HL-60 (cell line): ENCODE measurements around the gene E2F4.
A peak's percentile ranks its signal among the peaks of the same experiment; 100 is the strongest.

Experiments
- DNase-seq, 2 experiments: peaks; one replicate each; pipeline ENCODE4 v3.0.0-alpha.2; 2010 to 2020; ENCODE audit warnings: low read depth in 1 of 2, low spot score in 1 of 2
- H3K27ac ChIP-seq: fragments of 250-450 bp; sonication (Bioruptor Pico); replicated peaks from 2 replicates; pipeline ENCODE4 v1.5.1; 2020; ENCODE audit warnings: mild to moderate bottlenecking, moderate library complexity
- H3K27me3 ChIP-seq: fragments of 250-450 bp; sonication (Bioruptor Pico); 2 replicates; pipeline ENCODE4 v1.5.1; 2021; ENCODE audit warnings: mild to moderate bottlenecking, moderate library complexity; ENCODE audit not compliant: insufficient read depth, poor library complexity, severe bottlenecking
- H3K4me3 ChIP-seq: replicated peaks from 2 replicates; pipeline ENCODE4 v1.5.1; 2011; ENCODE audit warnings: mild to moderate bottlenecking, control low read depth, low read length; ENCODE audit not compliant: insufficient read depth
- GABPA ChIP-seq: IDR thresholded peaks from 2 replicates; pipeline ENCODE4 v1.6.1; 2012; ENCODE audit warnings: low read depth
- POLR2AphosphoS5 ChIP-seq: IDR thresholded peaks from 2 replicates; pipeline ENCODE4 v1.6.1; 2012; ENCODE audit warnings: low read depth
- SPI1 ChIP-seq: IDR thresholded peaks from 2 replicates; pipeline ENCODE4 v1.6.1; 2012; ENCODE audit warnings: low read depth, mild to moderate bottlenecking, borderline replicate concordance
- microRNA-seq: library from miRNA; unstranded; fragments of <30 nt; microRNA quantifications from one replicate; pipeline ENCODE4, GENCODE V29; 2018
- TF ChIP-seq, protein P1 (sequence below): IDR thresholded peaks from 2 replicates; pipeline ENCODE4 v1.6.1; 2012; ENCODE audit warnings: low read depth; ENCODE audit not compliant: insufficient replicate concordance
- TF ChIP-seq, protein P2 (sequence below): IDR thresholded peaks from one replicate; pipeline ENCODE4 v1.5.1; 2011; ENCODE audit warnings: low read length, control low read depth, inconsistent platforms; ENCODE audit not compliant: insufficient read depth

Gene E2F4

DNA sequence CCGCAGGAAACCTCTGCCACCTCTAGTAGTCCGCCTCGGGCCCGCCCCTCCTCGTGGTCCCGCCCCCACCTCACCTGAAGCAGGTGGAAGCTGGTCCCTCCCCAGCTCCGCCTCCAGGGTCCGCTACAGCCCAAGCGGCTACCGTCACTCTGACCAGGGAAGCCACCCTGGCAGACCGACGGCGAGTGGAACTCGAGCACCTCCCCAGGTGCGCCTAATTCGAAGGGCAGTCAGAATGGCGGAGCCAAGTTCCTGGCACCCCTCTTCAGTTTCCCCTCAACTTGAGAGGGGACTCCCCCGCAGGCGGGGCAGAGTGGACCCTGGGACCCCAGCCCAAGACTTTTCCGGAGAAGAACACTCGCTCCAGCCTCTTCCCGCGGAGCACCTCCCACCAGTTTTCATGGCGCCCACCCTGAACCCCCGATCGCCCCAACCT, 54.8 kb downstream of the E2F4 start:
- Histone ChIP-seq H3K27ac (peak overlapping the region; percentile 17; the same call in 1 of the 2 replicates), H3K27me3 (peaks cover 21% of the 10 kb centered on the region), H3K4me3 (peak overlapping the region; percentile 73)
- TF ChIP-seq POLR2AphosphoS5 = no peak
- TF ChIP-seq SPI1 = no peak
- TF ChIP-seq, protein P1, sequence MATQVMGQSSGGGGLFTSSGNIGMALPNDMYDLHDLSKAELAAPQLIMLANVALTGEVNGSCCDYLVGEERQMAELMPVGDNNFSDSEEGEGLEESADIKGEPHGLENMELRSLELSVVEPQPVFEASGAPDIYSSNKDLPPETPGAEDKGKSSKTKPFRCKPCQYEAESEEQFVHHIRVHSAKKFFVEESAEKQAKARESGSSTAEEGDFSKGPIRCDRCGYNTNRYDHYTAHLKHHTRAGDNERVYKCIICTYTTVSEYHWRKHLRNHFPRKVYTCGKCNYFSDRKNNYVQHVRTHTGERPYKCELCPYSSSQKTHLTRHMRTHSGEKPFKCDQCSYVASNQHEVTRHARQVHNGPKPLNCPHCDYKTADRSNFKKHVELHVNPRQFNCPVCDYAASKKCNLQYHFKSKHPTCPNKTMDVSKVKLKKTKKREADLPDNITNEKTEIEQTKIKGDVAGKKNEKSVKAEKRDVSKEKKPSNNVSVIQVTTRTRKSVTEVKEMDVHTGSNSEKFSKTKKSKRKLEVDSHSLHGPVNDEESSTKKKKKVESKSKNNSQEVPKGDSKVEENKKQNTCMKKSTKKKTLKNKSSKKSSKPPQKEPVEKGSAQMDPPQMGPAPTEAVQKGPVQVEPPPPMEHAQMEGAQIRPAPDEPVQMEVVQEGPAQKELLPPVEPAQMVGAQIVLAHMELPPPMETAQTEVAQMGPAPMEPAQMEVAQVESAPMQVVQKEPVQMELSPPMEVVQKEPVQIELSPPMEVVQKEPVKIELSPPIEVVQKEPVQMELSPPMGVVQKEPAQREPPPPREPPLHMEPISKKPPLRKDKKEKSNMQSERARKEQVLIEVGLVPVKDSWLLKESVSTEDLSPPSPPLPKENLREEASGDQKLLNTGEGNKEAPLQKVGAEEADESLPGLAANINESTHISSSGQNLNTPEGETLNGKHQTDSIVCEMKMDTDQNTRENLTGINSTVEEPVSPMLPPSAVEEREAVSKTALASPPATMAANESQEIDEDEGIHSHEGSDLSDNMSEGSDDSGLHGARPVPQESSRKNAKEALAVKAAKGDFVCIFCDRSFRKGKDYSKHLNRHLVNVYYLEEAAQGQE = no peak
- TF ChIP-seq, protein P2, sequence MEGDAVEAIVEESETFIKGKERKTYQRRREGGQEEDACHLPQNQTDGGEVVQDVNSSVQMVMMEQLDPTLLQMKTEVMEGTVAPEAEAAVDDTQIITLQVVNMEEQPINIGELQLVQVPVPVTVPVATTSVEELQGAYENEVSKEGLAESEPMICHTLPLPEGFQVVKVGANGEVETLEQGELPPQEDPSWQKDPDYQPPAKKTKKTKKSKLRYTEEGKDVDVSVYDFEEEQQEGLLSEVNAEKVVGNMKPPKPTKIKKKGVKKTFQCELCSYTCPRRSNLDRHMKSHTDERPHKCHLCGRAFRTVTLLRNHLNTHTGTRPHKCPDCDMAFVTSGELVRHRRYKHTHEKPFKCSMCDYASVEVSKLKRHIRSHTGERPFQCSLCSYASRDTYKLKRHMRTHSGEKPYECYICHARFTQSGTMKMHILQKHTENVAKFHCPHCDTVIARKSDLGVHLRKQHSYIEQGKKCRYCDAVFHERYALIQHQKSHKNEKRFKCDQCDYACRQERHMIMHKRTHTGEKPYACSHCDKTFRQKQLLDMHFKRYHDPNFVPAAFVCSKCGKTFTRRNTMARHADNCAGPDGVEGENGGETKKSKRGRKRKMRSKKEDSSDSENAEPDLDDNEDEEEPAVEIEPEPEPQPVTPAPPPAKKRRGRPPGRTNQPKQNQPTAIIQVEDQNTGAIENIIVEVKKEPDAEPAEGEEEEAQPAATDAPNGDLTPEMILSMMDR = no peak
- no peak for TF ChIP-seq GABPA
- DNase-seq = peak in 1 of 2 experiments; percentile 29

DNA sequence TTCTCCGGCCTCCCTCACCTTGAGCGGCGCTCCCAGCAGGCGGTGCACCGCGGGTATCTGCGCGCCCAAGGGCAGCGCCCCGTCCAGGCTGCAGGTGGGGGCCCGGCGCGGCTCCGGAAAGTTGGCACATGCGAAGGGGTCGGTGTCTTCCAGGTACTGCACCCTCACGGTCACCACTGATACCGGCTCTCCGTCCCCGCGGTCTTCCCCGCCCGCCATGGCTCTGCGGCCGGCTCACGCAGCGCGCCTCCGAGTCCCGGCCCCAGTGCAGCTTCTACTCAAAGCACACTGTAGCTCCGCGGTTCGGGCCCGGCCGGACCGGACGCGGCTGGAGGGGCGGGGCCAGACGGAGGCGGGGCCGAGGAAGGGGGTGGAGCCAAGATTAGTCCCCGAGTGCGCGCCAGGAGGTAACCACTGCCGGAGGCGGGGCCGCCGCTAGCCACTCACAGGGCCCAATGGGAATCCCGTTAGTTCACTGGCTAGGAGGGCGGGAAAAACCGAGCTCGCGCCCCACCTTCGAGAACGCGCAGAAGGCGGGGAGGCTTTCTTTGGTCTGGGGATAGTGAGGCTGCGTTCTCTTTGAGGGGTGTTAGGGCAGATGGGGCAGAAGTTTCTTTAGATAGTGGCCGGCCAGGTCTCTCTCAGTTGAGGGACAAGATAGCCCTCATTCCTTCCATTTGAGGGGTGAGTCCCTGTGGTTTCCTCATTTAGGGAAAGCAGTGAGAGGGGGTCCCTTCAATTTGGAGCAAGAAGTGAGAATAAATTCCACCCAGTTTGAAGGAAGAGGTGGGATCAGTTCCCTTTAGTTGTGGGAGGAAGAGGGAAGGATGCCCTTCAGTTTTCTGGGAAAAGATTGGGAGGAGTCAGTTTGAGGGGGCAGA, 55.5 kb downstream of the E2F4 start, which contains the start of gene FHOD1:
Gene FHOD1, minus strand, starts transcription at position 290 of the 881 bp plus-strand sequence. Its CDS starts 71 bp downstream, at position 219.
- peaks cover 21% of the 10 kb centered on the region for H3K27me3 ChIP-seq
- DNase-seq = peak; percentile 86 to 96
- peak within 1 kb of the TSS; percentile 17; the same call in 1 of the 2 replicates for H3K27ac ChIP-seq
- H3K4me3 ChIP-seq = peak within 1 kb of the TSS; percentile 73
- TF ChIP-seq, protein P2 = no peak
- TF ChIP-seq POLR2AphosphoS5 (no peak), SPI1 (no peak), GABPA (no peak)
- TF ChIP-seq, protein P1 = no peak

DNA sequence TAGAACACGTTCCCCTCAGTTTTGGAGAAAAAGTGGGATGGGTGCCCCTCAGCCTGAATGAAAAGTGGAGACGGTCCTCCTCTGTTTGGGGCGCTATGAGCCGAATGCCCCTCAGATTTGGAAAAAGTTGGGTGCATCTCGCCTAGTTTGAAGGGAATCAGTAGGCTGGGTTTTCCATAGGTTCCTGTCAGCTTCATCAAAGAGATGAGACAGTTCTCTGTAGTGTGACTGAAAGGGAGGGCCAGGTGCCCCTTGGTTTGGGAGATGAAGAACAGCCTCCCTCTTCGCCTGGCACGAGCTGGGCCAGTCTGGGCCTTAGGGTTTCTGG, 56.1 kb downstream of the E2F4 start:
- no peak for DNase-seq
- peaks cover 21% of the 10 kb centered on the region for H3K27me3 ChIP-seq
- no peak overlapping the region for H3K27ac ChIP-seq
- no peak for TF ChIP-seq SPI1
- TF ChIP-seq, protein P2 = no peak
- H3K4me3 ChIP-seq = peak overlapping the region; percentile 43

Small RNAs within 50 kb of the gene (microRNA-seq; reads per million reads assigned to microRNA genes)
- 15.1 reads per million, percentile 41 among the genes with 10 or more reads in this experiment for gene MIR328
